ENCODE measurements around the gene MPZL1. TPM values are rescaled to one million over a fixed set of nuclear protein-coding genes. Genes with fewer than 3 reads are reported as not detected.
A peak's percentile ranks its signal among the peaks of the same experiment; 100 is the strongest.

Gene MPZL1
- total RNA-seq, 1 experiment from 2014 or later = 76.5 TPM

DNA sequence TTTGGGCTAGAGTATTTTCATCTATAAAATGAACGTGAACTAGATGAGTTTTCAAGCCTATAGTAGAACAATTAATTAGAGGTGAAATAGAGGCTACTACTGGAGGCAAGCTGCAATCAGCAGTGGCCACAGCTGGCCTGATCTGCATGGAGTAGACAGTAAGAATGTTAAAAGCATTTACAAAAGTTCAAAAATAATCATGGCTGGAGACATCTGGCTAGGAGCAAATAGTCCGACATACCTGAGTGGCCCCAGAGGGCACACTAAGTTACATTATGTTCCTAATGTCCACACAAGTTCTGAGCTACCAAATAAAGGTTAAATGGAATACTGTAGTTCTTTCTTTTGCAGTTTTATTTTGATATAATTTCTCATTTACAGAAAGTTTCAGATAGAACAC, 28.0 kb downstream of the MPZL1 start:
- no peak for DNase-seq (ENCODE audit: low spot score)

DNA sequence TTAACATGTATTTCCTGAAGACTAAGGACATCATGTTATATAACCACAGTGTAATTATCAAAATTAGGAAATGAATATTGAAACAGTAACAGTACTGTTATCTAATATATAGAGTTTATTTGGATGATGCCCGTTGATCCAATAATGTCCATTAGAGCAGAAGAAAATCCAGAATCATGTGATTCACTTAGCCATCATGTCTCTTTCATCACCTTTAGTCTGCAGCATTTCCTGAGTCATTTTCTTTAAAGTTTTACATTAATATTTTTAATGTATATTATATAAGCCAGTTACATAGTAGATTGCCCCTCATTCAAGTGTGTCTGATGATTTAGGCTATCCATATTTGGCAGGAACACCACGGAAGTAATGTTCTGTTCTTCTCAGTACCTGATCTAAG, 28.9 kb downstream of the MPZL1 start:
- DNase-seq (ENCODE audit: low spot score) = no peak

DNA sequence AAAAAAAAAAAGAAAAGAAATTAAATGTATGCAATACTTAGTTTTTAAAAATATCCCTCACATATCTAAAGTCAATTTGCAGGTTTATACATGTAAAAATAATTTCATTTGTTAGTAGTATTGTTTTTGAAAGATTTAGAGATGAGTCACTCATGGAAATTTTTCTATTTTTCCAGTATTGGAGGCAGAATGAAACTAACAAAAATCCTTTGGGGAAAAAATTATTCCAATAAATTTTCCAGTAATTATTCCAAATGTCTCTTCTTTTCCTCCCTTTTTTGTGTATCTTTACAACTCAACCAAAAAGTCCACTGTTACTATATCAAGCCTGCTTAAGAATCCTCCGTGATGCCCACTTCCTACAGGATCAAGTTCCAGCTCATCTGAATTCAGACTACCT, 29.9 kb downstream of the MPZL1 start:
- DNase-seq (ENCODE audit: low spot score) = no peak

DNA sequence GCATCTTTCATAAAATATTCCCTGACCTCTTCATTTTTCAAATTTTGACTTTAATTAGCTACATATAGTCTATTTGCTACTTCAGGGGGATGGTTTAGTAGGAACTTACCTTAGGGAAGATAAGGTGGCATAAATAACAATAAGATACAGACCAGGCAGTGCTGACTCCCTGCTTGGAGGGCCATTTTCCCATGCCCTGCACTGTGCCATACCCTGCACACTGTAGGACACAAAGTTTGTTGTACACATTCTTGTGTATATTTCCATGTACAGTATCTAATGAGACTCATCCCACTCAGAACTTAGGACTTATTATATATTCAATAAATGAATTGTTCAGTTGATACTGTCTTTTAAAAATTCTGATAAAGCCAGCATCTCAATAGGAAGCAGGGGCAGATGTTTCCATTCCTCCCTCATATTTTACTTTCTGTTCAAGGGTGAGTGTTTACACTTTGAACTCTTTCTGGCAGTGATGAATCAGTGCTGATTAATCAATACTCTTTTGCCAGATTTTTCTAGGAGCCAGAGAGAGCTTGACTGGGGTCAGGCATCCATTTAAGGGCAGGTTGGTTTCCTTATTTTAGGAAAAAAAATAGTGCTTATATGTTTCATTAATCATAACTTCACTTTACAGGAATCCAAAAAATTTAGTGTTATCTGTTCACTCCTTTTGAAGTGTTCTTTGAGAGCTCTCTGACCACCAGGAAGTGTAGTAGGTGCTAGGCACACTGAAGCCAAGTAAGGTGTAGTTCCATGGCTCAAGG, 30.6 kb downstream of the MPZL1 start:
- DNase-seq (ENCODE audit: low spot score) = no peak

DNA sequence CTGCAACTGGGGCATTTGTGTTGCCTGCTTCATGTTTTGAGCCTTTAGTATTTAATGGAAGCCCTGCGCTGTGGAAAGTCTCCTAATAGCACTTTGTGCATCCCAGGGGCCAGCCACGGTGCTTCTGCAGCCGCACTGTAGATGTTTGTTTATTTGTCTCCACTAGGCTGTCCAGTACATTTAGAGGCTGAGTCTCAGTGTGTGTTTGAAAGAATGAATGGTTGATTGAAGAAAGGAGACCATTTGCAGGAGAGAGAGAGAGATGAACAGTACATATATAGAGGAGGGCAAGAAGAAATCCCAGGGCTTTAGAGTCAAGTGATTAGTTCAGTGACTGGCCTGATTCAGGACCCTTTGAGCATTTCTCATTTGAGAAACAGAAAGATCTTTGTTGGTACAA, 33.9 kb downstream of the MPZL1 start:
- DNase-seq (ENCODE audit: low spot score) = no peak

DNA sequence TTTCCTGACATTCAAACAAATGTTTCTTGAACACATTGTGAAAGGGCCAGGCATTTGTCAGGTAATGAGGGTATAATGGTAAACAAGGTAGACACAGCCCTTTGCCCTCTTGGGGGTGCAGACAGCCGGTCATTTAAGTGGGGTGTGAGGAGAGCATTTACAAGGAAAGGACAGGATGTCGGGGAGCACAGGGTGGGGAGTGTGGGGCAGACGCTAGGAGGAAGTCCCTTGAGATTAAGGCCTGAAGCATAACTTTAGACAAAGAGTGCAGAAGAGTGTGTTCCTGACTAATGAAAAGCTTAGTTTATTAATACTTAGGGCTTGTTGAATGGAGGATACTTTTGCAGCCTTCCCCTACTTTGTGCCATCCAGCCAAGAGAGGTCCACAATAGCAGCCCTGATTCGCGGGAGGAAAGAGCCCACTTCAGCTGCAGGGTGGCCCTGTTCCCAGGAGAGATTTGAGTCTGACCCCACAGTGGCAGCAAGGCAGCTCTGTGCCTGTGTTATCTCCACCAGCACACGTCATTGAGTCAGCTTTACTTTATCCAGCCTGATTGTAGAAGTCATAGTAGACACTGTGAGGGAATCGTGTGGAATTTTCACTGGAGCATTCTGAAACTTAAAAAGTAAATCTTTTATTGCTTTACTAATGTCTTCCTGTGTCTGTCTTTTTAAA, 35.1 kb downstream of the MPZL1 start:
- DNase-seq (ENCODE audit: low spot score) = no peak

DNA sequence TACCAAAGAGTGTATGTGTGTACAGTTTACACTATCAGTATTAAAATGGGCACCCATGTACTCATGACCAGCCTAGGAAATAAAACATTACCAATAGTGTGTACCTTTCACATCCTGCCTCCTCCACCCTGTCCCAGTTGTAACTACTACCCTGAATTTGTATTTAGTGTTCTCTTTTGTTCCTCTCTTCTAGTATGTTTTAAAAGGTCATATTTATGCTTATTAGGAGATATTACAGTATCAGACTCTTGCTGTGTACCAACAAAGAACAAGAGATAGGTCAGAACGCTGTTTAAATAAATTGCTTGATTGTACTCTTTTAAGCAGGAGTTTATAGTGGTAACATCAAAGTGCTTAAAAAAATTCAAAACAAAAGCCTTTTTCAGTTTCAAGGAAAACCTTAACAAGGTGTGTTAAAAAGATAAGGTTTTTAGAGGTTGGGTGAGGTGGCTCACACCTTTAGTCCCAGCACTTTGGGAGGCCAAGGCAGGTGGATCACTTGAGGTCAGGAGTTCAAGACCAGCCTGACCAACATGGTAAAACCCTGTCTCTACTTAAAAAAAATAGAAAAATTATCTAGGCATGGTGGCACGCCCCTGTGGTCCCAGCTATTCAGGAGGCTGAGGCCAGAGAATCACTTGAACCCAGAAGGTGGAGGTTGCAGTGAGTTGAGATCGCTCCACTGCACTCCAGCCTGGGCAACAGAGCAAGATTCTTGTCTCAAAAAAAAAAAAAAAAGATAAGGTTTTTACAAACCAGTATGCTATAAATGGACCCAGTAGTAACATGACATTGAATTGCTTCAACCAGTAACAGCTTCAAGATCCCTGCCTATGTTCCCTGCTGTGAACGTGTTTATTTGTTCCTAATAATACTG, 35.9 kb downstream of the MPZL1 start:
- no peak for DNase-seq (ENCODE audit: low spot score)

DNA sequence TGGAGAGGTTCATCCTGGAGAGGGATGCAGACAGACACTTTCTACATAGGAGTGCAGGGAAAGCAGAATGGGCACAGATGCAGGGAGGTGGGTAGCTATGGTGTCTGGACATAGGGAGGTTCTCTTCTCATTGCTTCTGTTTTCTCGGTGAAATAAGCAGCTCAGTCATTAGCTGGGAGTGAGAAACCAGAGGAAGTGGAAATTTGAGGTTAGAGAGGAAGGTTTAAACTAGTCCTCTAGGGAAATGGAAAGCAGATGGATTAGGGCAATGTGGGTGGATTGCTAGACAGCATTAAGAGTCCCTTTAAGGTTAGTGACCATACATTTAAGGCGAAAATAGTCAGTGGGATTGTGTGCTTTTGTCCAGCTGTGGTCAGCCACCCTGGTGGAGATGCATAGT, 39.6 kb downstream of the MPZL1 start:
- no peak for DNase-seq (ENCODE audit: low spot score)

DNA sequence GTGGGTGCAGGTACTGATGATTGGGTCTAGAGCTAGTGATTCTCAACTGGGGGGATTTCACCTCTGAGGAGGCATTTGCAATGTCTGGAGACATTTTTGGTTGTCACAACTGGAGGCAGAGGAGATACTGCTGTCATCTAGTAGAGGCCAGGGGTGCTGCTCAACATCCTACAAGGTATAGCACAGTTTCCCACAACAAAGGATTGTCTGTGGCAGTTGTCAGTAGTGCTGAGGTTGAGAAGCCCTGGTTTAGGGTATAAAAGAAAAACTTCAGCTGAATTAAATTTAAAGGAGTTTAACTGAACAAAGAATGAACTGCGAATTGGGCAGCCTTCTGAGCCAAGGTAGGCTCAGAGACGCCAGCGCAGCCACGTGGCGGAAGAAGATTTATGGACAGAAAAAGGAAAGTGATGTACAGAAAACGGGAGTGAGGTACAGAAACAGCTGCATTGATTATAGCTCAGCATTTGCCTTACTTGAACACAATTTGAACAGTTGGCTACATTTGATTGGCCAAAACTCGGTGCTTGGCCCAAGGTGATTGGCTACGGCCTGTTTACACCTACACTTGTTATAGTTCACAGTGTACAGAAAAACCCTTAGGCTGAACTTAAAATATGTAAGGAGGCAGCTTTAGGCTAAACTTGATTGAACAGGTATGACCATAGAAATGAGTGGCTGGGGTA, 40.4 kb downstream of the MPZL1 start:
- DNase-seq (ENCODE audit: low spot score) = no peak

DNA sequence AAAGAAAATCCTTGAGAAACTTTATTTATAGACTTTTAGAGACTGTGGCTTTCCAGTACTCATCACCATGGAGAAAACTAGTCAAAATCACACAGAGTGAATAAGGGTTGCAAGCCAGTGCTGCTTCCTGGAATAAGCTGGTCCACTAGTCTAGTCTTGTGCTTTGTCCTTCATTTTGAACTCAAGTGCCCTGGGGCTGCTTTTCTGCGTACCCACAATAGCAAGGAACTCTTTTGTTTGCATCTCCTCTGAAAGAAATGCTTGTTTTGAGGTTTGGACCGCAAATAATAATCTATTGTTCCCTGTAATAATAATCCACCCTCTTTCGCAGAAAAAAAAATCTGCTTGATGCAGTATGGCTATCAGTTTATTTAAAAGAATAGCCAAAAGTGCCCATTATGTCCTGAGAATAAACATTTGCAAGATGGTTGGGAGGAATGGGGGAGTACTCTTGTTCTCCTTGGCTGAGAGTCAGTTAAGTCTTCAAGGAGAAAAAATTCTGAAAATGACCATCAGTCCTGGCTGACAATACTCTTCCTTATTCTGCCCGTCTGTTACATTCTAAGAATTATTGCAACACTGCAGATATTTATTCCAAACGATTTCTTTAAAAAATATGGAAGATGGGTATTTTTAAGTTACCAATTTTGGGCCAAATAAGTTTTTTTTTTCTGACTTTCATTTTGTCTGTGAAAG, 41.9 kb downstream of the MPZL1 start:
- DNase-seq (ENCODE audit: low spot score) = peak; percentile 50

DNA sequence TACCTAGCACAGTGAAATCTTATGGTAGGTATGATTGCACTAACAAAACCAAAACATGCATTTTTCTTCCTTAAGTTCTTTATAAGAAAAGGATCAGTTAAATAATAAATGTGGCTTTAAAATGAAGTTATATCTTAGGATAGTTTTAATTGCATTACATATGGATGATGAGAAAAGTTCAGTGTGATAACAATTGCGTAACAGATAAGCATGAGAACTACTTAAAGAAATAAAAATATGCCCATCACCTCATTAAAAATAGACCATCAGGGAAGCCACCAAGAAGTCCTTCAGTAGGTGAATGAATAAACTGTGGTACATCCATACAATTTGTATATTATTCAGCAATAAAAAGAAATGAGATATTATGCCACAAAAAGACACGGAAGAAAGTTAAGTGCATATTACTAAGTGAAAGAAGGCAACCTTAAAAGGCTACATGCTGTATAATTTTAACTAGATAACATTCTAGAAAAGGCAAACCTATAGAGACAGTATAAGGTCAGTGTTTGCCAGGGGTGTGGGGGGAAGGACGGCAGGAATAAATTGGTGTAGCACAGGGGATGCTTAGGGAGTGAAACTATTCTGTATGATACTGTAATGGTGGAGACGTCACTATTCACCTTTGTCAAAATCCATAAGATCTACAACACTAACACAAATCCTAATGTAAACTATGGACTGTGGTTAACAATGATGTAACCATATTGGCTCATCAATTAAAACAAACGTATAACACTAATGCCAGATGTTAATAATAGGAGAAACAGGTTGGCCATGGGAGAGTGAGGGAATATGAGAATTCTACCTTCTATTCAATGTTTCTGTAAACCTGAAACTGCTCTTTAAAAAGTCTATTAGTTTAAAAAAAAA, 42.9 kb downstream of the MPZL1 start:
- no peak for DNase-seq (ENCODE audit: low spot score)

DNA sequence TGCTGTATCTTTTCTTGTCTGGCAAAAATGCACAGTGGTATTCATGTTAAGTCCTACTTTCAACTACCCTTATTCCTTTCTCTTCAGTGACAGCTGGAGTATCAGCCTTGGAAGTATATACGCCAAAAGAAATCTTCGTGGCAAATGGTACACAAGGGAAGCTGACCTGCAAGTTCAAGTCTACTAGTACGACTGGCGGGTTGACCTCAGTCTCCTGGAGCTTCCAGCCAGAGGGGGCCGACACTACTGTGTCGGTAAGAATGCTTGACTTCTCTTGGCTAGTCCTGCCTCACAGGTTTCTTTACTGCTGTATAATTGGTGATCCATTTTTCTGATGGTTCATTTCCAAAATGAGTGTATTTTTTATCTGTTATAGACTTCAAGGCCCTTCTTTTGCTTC, 43.7 kb downstream of the MPZL1 start:
- DNase-seq (ENCODE audit: low spot score) = no peak

DNA sequence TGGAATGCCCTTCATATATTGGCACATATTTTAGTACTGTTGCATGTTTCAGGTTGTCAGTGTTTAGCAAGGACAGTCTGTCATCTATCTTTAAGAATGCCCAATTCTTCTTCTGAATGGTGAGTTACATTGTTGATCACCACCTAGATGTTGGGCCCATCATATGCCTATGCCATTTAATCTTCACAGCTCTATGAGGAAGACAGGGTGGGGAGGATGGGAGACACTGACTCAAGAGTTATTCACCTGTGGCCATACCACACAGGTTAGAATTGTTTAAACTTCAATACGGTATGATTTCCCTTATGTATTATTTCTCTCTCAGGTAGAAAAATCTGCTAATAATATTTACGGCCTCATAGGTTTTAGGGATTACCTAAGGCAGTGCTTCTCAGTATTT, 44.8 kb downstream of the MPZL1 start:
- DNase-seq (ENCODE audit: low spot score) = no peak

DNA sequence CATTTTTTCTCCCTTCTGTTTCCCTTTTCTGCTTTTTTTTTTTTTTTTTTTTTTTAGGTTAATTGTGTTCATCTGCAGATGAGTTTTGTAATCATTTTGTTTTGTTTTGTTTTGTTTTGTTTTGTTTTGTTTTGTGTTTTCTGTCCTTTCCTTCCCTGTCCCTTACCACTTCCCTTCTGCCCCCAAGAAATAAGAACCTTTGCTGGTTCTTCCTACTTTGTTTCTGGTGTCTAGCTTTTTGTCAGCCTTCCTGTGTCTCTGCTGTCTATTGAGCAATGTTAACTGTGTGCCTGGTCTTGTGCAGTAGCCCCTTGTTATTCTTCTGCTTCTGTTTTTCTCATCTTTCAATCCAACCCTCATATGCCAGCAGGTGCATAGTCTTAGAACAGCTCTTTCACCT, 46.0 kb downstream of the MPZL1 start:
- no peak for DNase-seq (ENCODE audit: low spot score)

DNA sequence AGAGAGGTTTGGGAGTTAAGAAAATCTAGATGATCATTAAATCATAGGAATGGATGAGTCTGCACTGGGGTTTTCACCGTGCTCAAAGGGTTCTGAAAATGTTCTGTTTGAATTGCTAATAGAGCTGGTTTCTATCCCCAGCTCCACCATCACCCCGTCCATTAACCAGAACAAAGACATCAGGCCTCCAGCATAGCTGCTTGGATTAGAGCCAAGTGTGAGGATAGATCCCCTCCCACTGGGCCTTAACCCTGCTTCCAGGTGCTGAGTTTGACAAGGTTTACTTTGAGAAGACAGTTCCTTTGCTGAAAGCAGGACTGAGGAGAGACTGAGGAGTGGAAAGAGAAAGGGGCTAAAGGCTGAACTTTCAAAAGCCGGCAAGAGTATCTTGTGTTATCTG, 48.3 kb downstream of the MPZL1 start:
- no peak for DNase-seq (ENCODE audit: low spot score)

DNA sequence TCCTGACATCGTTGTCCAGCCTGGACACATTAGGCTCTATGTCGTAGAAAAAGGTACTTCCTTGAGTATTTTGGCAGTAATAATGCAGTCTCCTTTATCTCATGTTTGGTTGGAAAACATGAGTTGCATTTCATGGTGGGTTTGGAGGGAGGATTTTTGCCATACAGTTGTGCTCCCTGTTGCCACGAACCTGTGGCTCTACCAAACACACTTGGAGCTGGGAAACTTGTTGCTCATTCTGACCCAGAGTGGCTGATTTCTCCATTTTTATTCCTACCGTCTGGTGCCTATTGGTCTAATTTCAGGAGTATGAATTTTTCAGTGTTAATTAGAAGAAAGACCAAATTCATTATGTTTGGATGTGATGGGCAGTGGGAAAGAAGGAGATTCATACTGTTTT, 50.7 kb downstream of the MPZL1 start:
- DNase-seq (ENCODE audit: low spot score) = no peak

DNA sequence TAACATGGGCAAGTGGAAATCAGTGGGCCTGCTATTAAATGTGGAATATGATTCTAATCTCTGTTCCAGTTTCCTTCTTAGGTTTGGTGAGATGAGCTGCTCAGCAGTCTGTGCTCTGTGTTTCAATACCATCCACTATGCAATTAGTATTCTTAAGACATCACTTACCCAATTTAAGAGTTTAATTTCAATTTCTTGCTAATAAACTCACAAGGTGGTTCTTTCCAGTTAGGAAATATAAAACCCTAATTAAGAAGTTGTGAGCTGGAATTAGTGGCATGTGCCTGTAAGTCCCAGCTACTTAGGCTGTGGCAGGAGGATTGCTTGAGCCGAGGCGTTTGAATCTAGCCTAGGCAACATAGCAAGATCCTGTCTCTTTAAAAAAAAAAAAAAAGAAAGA, 51.7 kb downstream of the MPZL1 start:
- no peak for DNase-seq (ENCODE audit: low spot score)

DNA sequence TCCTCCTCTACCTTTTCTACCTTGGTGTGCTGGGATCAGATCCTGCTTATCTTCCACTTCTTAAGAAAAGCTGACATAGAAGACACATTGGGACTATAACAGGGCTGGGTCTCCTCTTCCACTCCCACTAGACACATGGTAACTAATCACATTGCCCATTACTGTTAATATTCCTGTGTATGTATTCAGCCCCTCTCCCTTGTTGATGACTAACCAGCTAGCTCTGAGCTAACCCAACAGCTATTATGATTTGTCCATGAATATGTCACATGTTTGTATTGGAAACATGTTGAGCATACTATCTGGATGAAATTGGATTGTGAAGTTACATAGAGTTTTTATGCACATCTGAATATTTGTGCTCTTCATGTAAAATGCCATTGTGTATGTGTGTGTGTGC, 52.9 kb downstream of the MPZL1 start:
- no peak for DNase-seq (ENCODE audit: low spot score)

DNA sequence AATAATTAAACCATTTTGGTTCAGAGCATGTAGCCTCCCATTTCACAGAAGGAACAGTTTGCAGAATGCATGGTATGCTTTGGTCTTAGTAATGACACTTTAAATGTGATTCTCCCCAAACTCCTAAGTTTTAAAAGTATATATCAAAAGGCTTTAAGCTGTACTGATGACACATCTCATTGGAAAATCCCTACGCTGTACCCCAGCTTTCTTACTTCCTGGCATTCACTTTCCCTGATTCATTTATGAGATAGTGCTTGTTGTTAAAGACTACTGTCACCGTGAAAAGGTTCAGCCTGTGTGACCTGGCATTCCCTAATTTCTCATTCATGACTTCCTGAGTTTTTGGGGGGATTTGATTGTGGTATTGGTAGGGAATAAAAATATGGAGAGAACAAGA, 53.4 kb downstream of the MPZL1 start:
- DNase-seq (ENCODE audit: low spot score) = no peak

DNA sequence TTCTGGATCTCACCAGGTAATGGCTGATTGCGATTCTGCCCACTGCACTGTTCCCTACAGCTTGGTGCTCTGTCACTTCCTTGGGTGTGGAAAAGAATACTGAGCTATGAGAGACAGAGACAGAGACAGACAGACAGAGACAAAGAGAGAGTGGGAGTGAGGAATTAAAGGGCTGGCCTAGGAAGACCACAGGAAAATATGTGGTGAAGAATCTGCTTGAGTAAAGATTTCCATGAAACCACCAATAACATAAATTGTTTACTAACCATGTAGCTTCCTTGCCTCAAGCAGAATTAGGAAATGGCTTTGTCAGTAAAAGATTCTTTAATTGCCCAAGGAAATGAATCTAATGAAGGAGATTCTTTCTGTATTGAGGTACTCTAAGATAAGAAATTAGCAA, 54.4 kb downstream of the MPZL1 start:
- peak; percentile 52 for DNase-seq (ENCODE audit: low spot score)

Data from H4 (cell line).